Stimulated activated CD4-positive, alpha-beta T cell treated with anti-CD3 and anti-CD28 coated beads, Interleukin-15, amount 100 ng/mL, for 48 hours (primary cell): ENCODE data around the gene TFAP2A.

Source experiments
- DNase-seq, 2 donors: peaks; one replicate each; pipeline ENCODE4 v3.0.0-alpha.2; 2020; ENCODE audit warnings: low read depth in 2 of 2

TFAP2A gene

GRCh38 chr6:10399451-10399850, 15.4 kb downstream of the TFAP2A start:
- no peak for DNase-seq

- DNase-seq, result no peak
Observed at GRCh38 chr6:10398446-10399218, 16.2 kb downstream of the TFAP2A start.

DNA sequence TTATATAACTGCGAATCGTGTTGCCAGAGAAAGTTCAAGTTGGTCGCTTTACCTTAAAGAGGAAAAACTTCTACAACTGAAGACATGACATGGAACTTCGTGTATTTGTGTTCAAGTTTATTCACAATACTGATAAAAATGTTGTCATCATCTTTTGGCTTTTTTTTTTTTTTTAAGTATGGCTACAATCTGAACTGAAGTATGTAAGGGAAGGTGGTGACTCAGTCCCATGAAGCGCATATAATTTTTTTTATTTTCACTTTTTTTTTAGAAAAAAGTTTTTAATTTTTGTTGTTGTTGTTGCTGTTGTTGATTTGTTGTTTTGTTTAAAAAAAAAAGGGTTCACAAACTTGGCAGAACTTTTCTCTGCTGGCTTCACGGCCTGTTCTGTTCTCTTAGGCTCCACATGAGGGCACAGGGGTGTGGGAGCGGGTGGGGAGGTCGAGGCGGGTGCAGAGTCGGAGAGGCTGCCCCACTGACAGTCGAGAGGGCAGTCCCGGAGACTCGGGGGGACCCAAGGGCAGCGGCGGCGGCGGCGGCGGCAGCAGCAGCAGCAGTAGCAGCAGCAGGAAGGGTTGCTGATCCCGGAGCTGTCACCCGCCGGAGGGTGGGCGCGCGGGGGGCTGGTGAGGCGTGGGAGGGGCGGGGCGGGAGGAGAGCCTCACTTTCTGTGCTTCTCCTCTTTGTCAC, 17.0 kb downstream of the TFAP2A start:
- DNase-seq, result no peak

DNA sequence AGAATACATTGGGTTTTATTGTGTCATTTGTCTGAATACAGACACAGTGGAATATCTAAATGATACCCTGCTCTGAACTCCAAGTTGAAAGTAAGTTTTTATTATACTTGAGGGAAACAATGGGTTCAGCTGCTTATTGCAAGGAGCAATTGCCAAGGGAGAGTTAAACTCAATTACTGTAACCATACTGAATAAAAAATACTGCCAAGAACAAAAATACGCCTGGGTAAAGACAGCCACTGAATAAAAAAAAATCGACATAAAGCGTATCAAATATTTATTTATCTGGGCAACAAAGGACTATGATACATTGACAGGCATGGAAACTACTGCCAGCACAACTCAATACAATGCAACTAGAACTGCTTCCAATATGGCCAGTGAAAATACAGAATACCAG, 18.1 kb downstream of the TFAP2A start:
- no peak for DNase-seq

GRCh38 chr6:10395704-10396546, 18.9 kb downstream of the TFAP2A start:
- DNase-seq, result no peak

- DNase-seq, result no peak
Observed at GRCh38 chr6:10395171-10395703, 19.6 kb downstream of the TFAP2A start.

DNA sequence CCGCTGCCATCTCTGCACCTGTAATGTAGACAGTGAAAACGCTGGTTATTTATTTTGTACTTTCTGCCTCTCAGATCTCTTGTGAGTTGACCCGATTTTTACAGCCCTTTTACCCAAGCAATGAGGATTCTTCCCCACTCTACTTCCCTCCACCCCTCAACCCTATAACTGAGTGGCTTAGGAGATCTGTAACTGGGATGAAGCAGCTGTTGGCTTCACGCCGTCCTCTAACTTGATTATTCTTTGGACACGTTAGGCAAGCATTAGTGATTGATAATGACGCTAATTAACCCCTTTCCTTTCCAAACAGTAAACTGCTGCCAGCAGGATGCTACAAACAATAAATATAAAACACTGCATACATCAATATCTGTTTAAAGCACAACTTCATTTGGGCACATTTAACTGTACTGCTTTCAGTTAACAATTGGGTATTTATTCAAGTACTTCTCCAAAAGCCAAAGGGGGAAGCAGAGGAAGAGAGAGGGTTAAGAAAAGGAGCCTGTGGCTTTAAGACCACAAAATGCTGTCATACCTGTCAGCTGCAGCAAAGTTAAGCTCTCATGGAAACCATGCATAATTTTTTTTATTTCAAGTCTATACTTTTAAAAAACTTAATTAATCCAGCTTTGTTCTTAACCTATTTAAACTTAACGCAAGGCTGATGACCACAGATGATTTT, 21.2 kb downstream of the TFAP2A start:
- no peak for DNase-seq

DNA sequence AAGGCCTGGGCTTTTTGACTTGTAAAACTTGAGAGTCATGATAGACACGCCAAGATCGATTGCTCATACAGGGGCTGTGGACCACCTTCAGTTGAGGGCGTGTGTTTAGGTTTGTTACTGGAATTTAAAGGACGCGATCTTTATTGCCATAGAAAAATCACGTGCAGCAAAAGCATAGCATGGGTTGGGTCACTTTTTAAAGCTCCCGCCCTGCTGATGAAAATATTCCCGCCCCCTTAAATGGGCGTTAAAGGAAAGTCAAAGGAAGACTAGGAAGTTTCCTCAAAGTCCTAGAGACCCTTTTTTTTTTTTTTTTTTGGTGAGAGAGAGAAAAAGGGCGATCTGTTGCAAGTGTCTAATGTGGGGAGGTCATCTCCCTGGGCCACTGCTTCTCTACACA, 23.1 kb downstream of the TFAP2A start:
- DNase-seq, result no peak

GRCh38 chr6:10391299-10391630, 23.6 kb downstream of the TFAP2A start:
- no peak for DNase-seq

DNA sequence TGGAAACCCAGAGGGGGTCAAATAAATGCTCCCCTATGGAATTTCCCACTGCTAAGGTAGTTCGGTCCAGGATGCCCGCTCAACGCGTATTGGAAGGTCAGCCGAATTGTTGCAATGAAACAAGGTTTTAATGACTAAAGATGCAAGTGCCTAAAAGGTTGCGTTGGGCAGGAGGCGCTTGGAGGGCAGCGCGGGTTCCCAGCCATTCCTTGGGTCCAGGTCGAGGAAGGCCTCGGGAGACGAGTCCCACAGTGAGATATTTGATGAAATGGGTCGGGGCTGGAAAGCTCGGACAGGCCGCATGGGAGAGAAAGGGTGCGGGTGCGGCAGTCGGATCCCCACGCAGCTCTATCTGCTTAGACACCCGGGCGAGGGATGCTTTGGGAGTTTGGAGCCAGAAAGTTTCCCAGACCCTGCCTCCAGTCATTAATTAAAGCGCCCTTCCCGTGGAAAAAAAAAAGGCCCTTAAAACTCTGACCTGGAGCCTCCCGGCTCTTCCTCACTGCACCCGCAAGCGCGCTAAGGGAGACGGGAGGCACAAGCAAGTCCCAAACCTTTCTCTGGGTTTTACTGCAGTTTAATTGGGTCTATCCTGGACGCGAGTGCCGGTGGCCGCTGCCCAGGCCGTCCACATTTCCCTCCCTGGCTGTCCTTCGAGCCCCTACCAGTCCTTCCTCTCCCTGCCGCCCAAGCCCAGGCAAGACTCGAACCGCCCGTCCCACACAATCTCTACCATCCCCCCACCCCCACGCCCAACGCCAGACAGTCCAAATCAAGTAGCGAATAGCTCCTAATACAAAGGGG, 24.2 kb downstream of the TFAP2A start:
- DNase-seq, result no peak

- no peak for DNase-seq
Observed at GRCh38 chr6:10389739-10390494, 25.0 kb downstream of the TFAP2A start.

DNA sequence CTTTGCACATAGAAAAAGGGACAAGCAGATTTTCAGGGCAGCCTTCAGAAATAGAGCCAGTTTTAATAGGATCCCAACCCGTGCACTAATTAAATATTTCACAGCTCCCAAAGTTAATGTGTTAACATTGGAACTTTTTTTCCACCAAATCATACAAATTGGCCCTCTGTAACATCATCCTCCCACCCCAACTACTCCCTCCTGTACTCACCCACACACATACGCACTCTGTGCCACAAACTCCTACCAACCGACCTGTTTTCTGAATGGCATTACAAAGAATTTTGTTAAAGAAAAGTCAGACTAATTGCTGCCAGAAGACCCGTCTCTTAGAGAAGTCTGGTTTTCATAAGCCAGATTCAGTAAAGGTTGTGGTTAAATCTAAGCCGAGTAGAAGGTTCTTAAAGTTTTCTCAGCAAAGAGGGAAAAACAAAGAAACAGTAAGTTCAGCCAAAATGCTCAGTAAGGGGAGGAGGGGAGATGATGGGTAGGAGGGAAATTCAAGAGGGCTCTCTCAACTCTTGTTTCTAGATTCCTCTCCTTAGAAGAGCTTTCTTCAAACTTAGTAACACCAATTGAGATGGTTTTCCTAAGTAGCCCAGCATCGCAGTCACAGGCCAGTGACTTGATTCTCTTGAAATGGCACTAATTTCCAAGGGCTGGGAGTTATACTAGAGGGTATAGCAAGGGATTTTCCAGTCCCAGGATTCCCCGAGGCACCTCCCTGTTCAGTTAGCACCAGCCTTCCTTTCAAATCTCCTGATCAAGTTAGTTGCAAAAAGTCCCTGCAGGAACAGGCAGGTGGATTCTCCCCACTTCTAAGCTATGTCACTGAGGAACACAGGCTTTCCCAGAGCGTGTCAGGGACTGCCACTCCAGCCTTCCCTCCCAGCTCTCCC, 27.9 kb downstream of the TFAP2A start:
- DNase-seq, result no peak

DNA sequence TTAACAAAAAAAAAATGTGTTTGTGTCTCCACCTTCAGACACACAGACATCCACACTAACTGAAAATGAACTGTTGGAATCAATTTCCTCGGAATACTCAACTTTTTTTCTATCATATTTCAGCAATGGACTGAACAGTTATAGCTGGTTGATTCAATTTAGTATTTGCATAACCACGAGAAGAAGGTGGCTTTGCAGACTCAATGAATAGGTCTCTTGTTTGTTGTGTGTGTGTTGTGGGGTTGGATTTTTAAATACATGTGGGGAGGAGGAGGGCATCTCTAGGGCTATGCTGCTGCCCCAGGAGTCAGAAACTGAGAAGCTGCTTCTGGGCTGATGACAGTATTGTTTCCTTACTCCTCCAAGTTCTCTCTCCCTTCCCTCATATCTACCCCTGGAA, 28.7 kb downstream of the TFAP2A start:
- no peak for DNase-seq

GRCh38 chr6:10385524-10386132, 29.2 kb downstream of the TFAP2A start:
- no peak for DNase-seq

GRCh38 chr6:10384610-10385523, 30.0 kb downstream of the TFAP2A start:
- DNase-seq, result no peak

- DNase-seq, result no peak
Observed at GRCh38 chr6:10384091-10384609, 30.7 kb downstream of the TFAP2A start.

DNA sequence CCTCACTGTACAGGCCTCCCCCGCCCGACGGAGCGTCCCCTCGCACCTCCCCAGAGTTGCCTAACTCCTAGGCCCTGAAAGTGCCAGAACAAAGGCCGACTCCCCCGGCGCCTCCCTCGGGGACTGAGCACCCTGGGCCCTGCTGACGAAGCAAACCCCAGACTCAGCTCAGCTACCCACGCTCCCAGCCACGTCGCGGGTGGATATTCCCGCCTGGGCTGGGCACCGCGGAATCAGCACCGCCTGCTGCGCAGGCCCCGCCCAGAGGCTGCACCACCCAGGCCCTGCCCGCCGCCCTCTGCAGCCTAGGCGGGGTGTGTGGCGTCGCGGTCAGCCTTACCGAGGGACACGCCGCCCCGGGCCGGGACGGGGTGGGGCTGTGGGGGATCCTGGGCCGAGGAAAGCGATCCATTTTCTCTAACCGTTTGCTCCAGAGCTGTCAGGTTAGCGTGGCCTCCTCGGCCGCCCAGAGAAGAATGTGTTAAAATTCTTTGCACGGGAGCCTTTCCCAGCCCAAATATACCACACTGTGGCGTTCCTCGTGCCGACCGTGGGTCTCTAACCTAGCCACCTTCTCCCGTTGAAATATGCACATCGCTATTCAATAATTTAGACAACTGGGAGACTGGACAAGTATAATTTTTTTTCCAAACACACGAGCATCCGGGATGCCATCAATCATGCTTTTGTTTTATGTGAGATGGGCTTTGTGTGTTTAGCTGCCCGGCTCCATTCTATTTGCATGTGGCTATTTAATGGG, 31.4 kb downstream of the TFAP2A start:
- no peak for DNase-seq
